ENCODE data around the gene GLI3.

GLI3 gene

DNA sequence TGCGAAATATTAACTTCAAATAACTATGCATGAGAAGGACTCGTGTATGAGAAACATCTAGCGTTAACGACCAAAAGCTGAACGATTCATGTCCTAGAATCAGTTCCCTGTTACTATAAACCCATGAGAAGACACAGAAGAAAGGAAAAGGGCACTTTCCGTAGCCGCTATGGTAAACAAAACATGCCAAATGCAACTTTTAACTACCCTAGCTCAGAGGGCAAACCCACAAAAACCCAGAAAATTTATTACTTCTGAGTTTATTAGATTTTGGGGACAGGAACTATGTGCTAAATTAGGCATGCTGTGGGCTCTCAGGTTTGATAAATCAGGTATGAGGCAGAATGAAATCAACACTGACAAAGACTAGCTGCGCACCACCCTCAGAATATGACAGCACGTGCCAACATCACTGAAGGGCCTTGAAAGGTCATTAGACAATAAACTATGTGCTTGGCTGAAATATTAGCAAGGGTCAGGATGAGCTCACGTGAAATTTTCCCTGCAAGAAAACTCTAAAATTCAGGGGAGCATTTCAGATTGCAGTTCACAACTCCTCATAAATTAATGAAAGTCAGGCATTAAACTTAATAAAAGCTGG lies 102.6 kb downstream of the GLI3 start:
- no peaks in the 10 kb centered on the region for H3K36me3 ChIP-seq (ENCODE audit: insufficient read depth, low read length)
- no peaks in the 10 kb centered on the region for H3K27me3 ChIP-seq (ENCODE audit: control insufficient read depth, insufficient read depth, low read length)
- no peak overlapping the region for H3K9ac ChIP-seq (ENCODE audit: low read depth, low read length)
- H3K9me3 ChIP-seq (replicated peaks; ENCODE audit: low read length) = no peaks in the 10 kb centered on the region
- peaks cover 7% of the 10 kb centered on the region for H3K4me1 ChIP-seq (ENCODE audit: control insufficient read depth, insufficient read depth, low read length)
- H3K4me3 ChIP-seq (ENCODE audit: low read length) = no peak overlapping the region
- H3K4me2 ChIP-seq (ENCODE audit: low read length) = no peak overlapping the region

- H3K4me2 ChIP-seq (ENCODE audit: low read length) = no peak overlapping the region
These were observed 103.7 kb downstream of the GLI3 start for GRCh38 chr7:42133321-42133720.

DNA sequence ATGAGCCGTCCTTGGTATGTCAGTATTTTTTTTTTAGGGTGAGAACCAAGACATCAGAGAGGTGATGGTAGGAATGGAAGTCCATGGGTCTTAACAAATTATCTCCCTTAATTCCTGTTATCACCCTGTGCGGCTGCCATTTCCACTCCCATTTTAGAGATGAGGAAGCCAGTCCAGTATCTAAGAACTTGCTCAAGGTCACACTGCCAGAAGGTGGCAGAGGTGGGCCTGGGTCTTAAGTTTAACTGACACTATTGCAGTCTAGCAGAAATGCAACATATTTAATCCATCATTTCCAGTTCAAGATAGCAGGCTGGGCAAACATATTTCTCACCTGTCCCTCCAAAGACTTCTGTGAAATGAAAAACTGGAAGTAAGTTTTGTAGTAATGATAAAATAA lies 108.3 kb downstream of the GLI3 start:
- H3K4me3 ChIP-seq (ENCODE audit: low read length) = no peak overlapping the region
- H3K9me3 ChIP-seq (replicated peaks; ENCODE audit: low read length) = no peaks in the 10 kb centered on the region
- H3K4me1 ChIP-seq (ENCODE audit: control insufficient read depth, insufficient read depth, low read length) = peaks cover 2% of the 10 kb centered on the region
- no peaks in the 10 kb centered on the region for H3K36me3 ChIP-seq (ENCODE audit: insufficient read depth, low read length)
- no peaks in the 10 kb centered on the region for H3K27me3 ChIP-seq (ENCODE audit: control insufficient read depth, insufficient read depth, low read length)
- no peak overlapping the region for H3K4me2 ChIP-seq (ENCODE audit: low read length)
- no peak overlapping the region for H3K9ac ChIP-seq (ENCODE audit: low read depth, low read length)

More at GRCh38 chr7:42133321-42133720, 103.7 kb downstream of the GLI3 start:
- Histone ChIP-seq H3K27me3 (ENCODE audit: control insufficient read depth, insufficient read depth, low read length) (no peaks in the 10 kb centered on the region), H3K4me3 (ENCODE audit: low read length) (no peak overlapping the region), H3K9ac (ENCODE audit: low read depth, low read length) (no peak overlapping the region), H3K9me3 (replicated peaks; ENCODE audit: low read length) (no peaks in the 10 kb centered on the region), H3K36me3 (ENCODE audit: insufficient read depth, low read length) (no peaks in the 10 kb centered on the region), H3K4me1 (ENCODE audit: control insufficient read depth, insufficient read depth, low read length) (peaks cover 5% of the 10 kb centered on the region)

- Histone ChIP-seq H3K9ac (ENCODE audit: low read depth, low read length) (no peak overlapping the region), H3K4me3 (ENCODE audit: low read length) (no peak overlapping the region), H3K4me1 (ENCODE audit: control insufficient read depth, insufficient read depth, low read length) (no peaks in the 10 kb centered on the region), H3K4me2 (ENCODE audit: low read length) (no peak overlapping the region), H3K36me3 (ENCODE audit: insufficient read depth, low read length) (no peaks in the 10 kb centered on the region), H3K9me3 (replicated peaks; ENCODE audit: low read length) (no peaks in the 10 kb centered on the region), H3K27me3 (ENCODE audit: control insufficient read depth, insufficient read depth, low read length) (no peaks in the 10 kb centered on the region)
These were observed 109.8 kb downstream of the GLI3 start for GRCh38 chr7:42127232-42127622.

GRCh38 chr7:42126475-42127231 lies 110.4 kb downstream of the GLI3 start:
- H3K9me3 ChIP-seq (replicated peaks; ENCODE audit: low read length) = no peaks in the 10 kb centered on the region
- no peak overlapping the region for H3K9ac ChIP-seq (ENCODE audit: low read depth, low read length)
- no peaks in the 10 kb centered on the region for H3K4me1 ChIP-seq (ENCODE audit: control insufficient read depth, insufficient read depth, low read length)
- no peaks in the 10 kb centered on the region for H3K27me3 ChIP-seq (ENCODE audit: control insufficient read depth, insufficient read depth, low read length)
- H3K4me2 ChIP-seq (ENCODE audit: low read length) = no peak overlapping the region
- no peaks in the 10 kb centered on the region for H3K36me3 ChIP-seq (ENCODE audit: insufficient read depth, low read length)
- no peak overlapping the region for H3K4me3 ChIP-seq (ENCODE audit: low read length)

DNA sequence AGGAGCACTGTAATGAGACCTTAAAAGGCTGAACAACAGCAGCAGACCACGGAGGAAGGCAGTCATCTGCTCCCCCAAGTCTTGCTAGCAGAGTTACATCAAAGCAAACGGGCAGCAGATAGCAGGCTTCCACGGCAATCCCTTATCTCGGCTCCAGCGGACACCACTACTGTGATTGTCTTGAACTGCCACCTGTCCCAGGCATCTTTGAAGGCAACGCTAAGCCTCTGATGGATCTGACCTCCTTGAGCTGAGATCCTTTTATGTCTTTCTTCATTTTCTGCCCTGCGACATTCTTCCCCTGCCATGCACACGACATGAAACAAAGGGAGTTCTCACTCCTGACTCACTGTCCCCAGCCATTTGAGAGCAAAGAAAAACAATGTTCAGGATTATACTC lies 111.7 kb downstream of the GLI3 start:
- Histone ChIP-seq H3K9me3 (replicated peaks; ENCODE audit: low read length) (no peaks in the 10 kb centered on the region), H3K27me3 (ENCODE audit: control insufficient read depth, insufficient read depth, low read length) (no peaks in the 10 kb centered on the region), H3K4me1 (ENCODE audit: control insufficient read depth, insufficient read depth, low read length) (no peaks in the 10 kb centered on the region), H3K9ac (ENCODE audit: low read depth, low read length) (no peak overlapping the region), H3K4me2 (ENCODE audit: low read length) (no peak overlapping the region), H3K36me3 (ENCODE audit: insufficient read depth, low read length) (no peaks in the 10 kb centered on the region), H3K4me3 (ENCODE audit: low read length) (no peak overlapping the region)

GRCh38 chr7:42123716-42124115 lies 113.3 kb downstream of the GLI3 start:
- no peak overlapping the region for H3K9ac ChIP-seq (ENCODE audit: low read depth, low read length)
- no peaks in the 10 kb centered on the region for H3K4me1 ChIP-seq (ENCODE audit: control insufficient read depth, insufficient read depth, low read length)
- no peaks in the 10 kb centered on the region for H3K36me3 ChIP-seq (ENCODE audit: insufficient read depth, low read length)
- no peak overlapping the region for H3K4me3 ChIP-seq (ENCODE audit: low read length)
- H3K9me3 ChIP-seq (replicated peaks; ENCODE audit: low read length) = no peaks in the 10 kb centered on the region
- H3K4me2 ChIP-seq (ENCODE audit: low read length) = no peak overlapping the region
- no peaks in the 10 kb centered on the region for H3K27me3 ChIP-seq (ENCODE audit: control insufficient read depth, insufficient read depth, low read length)

DNA sequence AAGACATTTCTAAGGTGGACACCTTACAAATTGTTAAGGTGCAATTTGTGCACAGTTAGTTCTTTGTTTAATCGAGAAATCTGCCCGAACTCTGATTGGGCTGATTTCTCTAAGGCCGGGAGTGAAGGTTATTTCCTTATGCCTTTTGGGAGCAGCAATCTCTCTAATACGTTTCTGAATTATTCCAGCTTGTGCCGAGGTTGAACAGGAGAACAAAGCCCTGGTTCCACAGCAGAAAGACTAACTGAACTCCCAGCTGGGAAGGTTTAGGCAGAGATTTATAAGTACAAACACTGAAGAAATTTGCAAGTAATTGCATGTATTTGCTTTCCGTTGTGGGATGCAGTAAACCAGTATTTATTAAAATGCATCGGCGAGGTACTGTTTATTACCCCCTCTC lies 116.8 kb downstream of the GLI3 start:
- no peaks in the 10 kb centered on the region for H3K36me3 ChIP-seq (ENCODE audit: insufficient read depth, low read length)
- no peaks in the 10 kb centered on the region for H3K4me1 ChIP-seq (ENCODE audit: control insufficient read depth, insufficient read depth, low read length)
- no peaks in the 10 kb centered on the region for H3K27me3 ChIP-seq (ENCODE audit: control insufficient read depth, insufficient read depth, low read length)
- no peak overlapping the region for H3K4me2 ChIP-seq (ENCODE audit: low read length)
- no peaks in the 10 kb centered on the region for H3K9me3 ChIP-seq (replicated peaks; ENCODE audit: low read length)
- no peak overlapping the region for H3K9ac ChIP-seq (ENCODE audit: low read depth, low read length)
- no peak overlapping the region for H3K4me3 ChIP-seq (ENCODE audit: low read length)

DNA sequence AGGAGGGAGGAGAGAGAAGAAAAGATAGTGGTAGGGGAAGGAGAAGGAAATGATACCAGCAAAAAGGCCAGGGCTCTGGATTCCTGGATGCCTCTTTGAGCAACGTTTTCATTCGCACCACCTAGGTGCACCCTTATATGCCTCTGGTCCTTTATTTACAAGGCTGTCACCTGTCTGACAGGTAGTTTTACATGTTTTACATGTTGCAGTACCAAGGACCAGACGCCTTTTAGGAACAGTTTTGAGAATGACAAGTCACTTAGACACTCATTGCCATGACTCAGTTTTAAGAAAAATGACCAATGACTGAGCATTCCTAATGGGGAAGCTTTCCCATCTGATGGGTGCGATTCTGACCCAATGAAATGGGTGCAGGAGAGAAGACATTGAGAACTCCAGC lies 119.8 kb downstream of the GLI3 start:
- Histone ChIP-seq H3K4me2 (ENCODE audit: low read length) (no peak overlapping the region), H3K9ac (ENCODE audit: low read depth, low read length) (no peak overlapping the region), H3K36me3 (ENCODE audit: insufficient read depth, low read length) (no peaks in the 10 kb centered on the region)

DNA sequence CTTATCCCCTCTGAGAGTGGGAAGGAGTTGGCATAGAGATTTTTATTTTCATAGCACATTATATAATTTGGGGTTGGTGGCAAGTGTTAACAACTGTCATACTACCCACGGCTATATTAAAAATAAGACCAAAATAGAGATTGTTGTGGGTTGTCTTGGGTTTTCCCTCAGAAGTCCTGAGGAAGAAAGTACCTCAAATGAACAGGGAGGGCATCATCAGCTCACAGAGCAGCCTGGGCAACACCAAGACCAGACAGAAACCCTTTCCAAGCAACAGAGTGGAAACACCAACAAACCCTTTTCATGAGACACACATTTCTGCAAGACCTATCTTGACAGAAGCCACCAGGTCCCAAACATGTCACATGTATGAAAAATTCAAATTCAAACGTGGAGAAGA lies 121.2 kb downstream of the GLI3 start:
- no peaks in the 10 kb centered on the region for H3K27me3 ChIP-seq (ENCODE audit: control insufficient read depth, insufficient read depth, low read length)
- no peaks in the 10 kb centered on the region for H3K9me3 ChIP-seq (replicated peaks; ENCODE audit: low read length)
- no peaks in the 10 kb centered on the region for H3K4me1 ChIP-seq (ENCODE audit: control insufficient read depth, insufficient read depth, low read length)
- H3K9ac ChIP-seq (ENCODE audit: low read depth, low read length) = no peak overlapping the region
- H3K4me3 ChIP-seq (ENCODE audit: low read length) = no peak overlapping the region
- H3K4me2 ChIP-seq (ENCODE audit: low read length) = no peak overlapping the region
- no peaks in the 10 kb centered on the region for H3K36me3 ChIP-seq (ENCODE audit: insufficient read depth, low read length)

More for the DNA sequence above, 119.8 kb downstream of the GLI3 start:
- H3K27me3 ChIP-seq (ENCODE audit: control insufficient read depth, insufficient read depth, low read length) = no peaks in the 10 kb centered on the region
- H3K4me3 ChIP-seq (ENCODE audit: low read length) = no peak overlapping the region
- H3K4me1 ChIP-seq (ENCODE audit: control insufficient read depth, insufficient read depth, low read length) = no peaks in the 10 kb centered on the region
- H3K9me3 ChIP-seq (replicated peaks; ENCODE audit: low read length) = no peaks in the 10 kb centered on the region

GRCh38 chr7:42110333-42110732 lies 126.7 kb downstream of the GLI3 start:
- no peaks in the 10 kb centered on the region for H3K36me3 ChIP-seq (ENCODE audit: insufficient read depth, low read length)

More at GRCh38 chr7:42110333-42110732, 126.7 kb downstream of the GLI3 start:
- Histone ChIP-seq H3K4me1 (ENCODE audit: control insufficient read depth, insufficient read depth, low read length) (peaks cover 15% of the 10 kb centered on the region), H3K9me3 (replicated peaks; ENCODE audit: low read length) (no peaks in the 10 kb centered on the region), H3K4me2 (ENCODE audit: low read length) (no peak overlapping the region), H3K9ac (ENCODE audit: low read depth, low read length) (no peak overlapping the region), H3K27me3 (ENCODE audit: control insufficient read depth, insufficient read depth, low read length) (no peaks in the 10 kb centered on the region), H3K4me3 (ENCODE audit: low read length) (no peak overlapping the region)
